M059J (cell line): ENCODE results near the gene SCYL1. TPM values are rescaled to one million over a fixed set of nuclear protein-coding genes. Genes with fewer than 3 reads are reported as not detected.

Experiments
- DNase-seq: peaks from one replicate; pipeline ENCODE4 v3.0.0-alpha.2; 2012; ENCODE audit warnings: low read depth
- total RNA-seq: library from RNA; depleted of rRNA; stranded (reverse); fragments of >200 nt; shearing (Covaris generic); gene quantifications from 2 replicates; pipeline ENCODE4 v1.2.3, GENCODE V29; 2014; rRNA removed

SCYL1 gene
- 59.7 and 96.5 TPM in 2 replicates for total RNA-seq

DNA sequence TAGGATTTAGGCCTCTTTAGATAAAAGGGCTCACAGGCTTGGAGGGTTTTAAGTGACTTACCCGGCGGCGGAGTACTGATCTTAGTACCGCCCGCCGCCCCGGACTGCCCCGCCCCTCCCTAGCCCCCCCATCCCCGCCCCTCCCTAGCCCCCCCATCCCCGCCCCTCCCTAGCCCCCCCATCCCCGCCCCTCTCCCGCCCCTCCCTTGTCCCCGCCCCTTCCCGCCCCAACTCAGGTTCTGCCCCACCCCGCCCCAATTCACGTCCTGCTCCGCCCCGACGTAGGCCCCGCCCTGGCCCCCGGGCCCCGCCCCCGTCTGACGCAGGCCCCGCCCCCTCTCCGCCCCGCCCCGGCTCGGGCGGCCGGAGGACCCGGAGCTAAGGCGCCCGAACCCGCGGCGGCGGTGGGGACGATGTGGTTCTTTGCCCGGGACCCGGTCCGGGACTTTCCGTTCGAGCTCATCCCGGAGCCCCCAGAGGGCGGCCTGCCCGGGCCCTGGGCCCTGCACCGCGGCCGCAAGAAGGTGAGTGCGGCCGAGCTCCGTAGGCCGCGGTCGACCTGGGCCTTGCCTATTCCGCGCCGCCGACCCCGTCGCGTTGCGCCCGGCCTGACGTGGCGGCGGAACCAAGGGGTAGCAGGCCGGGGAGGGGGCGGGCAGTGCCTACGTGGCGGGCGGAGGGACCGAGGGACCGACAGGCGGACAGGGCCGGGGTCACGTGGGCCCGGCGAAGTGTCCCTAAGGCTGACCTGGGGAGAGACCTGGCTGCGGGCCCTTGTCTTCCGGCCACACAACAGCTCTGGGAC, at the start of gene SCYL1:
Gene SCYL1, plus strand, starts transcription at position 343 of the 805 bp plus-strand sequence. Its CDS starts 71 bp downstream, at position 414.
- DNase-seq, result peak; percentile 48

DNA sequence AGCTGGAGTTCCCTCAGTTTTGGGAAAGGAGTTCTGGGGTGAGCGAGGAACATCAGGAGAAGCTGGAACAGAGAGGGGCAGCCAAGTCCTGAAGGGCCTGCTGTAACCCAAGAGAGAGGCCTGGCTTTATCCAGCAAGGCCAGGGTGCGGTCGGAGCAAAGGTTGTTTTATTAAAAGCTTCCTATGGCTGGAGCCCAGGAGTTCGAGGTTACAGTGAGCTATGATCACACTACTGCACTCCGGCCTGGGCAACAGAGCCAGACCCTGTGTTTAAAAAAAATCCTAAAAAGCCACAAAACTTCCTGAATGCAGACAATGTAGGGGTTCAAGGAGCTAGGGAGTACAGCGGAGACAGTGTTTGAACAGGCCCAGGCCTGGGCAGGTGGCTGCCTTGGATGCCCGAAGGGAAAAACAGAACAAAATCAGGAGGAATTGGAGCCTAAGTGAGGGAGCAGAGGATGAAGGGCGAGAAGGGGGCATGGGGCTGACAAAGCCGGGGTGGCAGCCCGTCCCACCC, 48.2 kb upstream of the SCYL1 start:
- DNase-seq, result no peak

DNA sequence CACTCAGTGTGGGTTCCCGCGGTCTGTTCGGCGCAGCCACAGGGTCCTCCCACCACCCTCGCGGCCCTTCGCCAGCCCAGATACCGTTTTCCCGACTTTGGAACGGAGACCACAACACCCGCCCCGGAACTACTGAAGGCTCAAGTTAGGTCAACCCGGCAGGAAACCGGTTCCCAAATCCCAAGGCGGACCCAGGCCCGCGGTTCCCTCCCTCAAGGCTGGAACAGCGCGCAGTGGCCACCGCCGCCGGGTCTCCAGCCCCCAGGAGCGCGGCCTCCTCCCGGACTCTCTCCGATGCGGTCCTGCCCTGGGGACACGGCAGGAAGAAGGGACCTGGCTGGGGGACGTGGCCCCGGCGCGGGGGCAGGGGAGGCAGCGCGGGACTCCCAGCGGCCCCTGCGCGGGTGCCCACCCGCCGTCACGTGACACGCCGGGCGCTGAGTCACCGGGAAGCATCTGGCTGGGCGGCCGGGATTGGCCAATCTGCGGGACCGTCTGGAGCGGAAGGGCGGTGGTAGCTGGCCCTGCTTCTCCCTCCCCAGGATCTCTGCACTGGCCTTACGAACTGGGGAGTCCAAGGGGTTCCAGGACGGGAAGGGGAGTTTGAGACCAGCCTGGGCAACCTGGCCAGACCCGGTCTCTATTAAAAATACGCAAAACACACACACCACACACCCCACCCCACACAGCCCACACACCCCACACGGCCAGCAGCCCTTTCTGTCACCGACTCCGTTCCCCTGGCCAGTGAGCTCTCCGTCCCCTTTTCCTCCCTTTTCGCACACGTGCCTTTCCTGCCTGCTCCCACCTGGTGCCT, 47.5 kb upstream of the SCYL1 start:
- peak; percentile 96 for DNase-seq

DNA sequence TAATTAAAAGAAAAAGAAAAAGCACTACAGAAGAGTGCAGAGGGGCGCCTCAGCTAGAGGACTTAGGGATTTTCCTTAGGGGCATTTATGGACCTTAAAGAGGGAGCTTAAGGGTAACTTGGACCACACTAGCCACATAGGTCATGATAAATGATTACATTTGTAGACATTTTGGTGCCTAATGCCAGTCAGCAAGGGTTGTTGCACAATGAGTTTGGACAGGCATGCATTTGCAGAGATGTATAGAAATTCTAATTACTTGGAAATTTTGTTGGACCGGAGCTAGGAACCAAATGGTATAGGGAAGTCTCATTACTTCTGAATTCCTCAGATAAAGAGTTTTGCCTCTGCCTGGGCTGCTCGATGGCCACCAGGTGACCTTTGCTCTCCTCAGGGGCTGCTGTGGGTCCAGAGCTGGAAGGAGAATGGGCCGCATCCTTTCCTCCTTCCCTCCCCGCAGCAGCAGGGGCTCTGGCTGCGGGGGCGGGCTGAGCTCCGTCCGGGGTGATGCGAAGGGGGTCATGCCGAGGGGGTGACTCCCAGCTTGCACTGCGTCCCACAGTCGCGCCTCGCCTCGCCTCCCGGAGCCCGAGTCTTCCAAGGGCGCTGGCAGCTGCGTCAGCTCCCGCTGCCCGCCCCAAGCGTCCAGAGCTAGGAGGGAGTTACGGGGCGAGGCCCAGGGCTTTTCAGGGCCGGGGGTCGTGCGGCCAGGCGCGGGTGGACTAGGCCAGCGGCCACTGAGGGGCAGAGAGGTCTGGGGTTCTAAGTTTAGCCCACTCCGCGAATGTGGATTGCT, 46.3 kb upstream of the SCYL1 start:
- DNase-seq, result peak; percentile 22

DNA sequence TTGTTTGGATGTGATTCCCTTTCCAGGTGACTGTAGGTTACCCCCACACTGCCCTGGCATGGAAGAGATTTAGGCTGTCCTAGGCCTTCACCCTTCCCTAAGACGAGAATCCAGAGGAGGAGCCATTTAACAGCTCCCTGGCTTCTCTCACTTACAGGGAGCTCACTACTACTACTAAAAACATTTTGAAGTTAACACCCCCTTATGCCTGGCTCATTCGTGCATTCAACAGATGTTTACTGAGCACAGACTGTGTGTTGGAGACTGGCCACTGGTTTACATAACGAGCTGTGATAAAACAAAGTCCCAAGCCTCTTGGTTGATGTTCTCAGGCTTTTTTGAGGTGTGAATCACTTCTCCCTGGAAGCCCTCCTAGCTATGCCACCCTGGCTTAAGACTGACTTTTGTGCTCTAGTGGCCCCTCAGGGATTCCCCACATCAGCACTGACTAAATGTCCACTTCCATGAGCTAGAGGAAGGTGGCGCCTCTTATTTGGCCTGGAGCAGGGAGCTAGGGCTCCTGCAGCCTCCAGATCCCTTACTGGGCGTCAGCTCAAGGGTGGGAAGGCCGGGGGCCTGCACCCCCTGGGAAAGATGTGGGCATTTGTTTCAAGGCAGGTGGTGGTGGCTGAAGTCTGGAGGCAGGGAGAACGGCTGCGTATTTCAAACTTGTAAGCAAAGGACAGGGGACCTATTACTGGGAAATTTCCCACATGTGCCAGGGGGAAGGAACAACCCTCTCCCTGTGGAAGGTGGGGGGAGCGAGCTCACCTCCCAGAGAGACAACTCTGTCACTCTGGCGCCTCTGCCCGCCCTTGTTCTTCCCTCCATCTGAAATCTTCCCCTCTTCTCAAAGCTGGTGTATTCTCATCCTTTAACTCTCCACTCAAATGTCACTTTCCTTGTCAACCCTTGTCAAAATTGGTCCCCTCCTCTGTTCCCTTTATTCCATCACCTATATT, 45.4 kb upstream of the SCYL1 start:
- peak; percentile 88 for DNase-seq

DNA sequence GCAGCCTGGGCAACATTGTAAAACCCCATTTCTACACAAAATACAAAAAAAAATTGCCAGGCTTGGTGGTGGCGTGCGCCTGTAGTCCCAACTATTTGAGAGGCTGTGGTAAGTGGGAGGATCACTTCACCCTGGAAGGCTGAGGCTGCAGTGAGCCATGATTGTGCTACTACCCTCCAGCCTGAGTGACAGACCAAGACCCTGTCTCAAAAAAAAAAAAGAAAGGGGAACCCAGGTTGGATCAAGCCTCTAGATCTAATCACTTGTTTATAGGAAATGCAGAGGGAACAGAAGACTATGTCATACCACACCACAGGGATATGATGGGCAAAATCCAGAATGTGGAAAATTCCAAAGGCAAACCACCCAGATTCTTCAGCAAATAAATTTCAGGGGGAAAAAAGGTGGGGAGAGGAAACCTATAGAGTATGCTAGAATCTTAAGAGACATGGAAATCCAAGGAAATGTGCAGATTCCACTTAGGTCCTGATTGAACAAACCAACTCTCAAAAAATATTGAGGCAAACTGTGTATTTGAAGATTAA, 42.5 kb upstream of the SCYL1 start:
- peak; percentile 75 for DNase-seq

DNA sequence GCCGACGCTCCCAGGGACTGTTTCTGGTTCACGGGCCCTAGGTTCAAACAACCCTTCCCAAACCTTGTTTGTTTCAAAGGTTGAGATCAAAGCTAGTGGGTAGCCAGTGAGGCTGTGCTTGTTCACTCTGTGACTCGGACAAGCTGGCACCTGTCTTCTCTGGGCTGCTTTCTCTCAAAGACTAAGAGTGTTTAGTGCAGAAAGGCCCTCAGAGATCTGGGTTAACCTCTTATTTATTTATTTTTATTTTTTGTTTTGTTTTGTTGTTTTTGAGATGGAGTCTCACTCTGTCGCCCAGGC, 39.0 kb upstream of the SCYL1 start:
- DNase-seq, result peak; percentile 54

DNA sequence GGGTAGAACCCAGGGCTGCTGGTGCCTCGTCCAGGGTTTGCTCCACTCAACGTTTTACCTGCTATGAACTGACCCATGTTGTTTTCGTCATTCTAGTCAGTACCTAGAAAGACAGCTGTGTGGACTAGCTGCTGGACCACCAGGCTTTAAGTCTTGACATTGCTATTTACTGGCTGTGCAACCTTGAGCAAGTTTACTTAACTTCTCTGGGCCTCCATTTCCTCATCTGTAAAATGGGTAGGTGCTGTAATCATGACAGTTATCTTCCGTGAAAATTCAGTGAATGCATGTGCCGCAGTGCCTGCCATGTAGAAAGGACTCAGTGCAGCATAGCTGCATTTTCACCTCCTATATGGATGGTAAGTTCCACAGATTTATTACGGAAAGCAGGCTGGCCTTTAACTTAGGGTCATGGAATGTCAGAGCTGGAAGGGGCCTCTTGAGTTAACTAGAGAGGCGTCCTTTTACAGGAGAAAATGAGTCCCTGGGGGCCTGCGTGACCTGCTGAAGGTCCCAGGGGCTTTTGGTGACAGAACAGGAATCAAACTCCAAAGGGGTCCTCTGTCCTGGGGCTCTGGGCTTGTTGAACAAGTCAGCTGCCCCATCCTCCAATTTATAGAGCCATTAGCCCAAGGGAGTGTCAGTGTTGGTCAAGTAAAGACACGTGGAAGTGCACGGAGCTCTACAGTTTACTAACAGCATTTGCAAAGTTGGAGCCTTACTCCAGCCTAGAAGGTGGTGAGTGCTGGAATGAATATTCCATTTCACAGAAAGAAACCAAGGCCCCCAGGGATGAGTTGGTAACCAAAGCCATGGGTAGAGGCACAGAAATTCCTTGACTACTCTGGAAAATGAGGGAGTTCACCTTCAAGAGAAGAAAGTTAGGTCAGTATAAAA, 38.1 kb upstream of the SCYL1 start:
- DNase-seq, result no peak

DNA sequence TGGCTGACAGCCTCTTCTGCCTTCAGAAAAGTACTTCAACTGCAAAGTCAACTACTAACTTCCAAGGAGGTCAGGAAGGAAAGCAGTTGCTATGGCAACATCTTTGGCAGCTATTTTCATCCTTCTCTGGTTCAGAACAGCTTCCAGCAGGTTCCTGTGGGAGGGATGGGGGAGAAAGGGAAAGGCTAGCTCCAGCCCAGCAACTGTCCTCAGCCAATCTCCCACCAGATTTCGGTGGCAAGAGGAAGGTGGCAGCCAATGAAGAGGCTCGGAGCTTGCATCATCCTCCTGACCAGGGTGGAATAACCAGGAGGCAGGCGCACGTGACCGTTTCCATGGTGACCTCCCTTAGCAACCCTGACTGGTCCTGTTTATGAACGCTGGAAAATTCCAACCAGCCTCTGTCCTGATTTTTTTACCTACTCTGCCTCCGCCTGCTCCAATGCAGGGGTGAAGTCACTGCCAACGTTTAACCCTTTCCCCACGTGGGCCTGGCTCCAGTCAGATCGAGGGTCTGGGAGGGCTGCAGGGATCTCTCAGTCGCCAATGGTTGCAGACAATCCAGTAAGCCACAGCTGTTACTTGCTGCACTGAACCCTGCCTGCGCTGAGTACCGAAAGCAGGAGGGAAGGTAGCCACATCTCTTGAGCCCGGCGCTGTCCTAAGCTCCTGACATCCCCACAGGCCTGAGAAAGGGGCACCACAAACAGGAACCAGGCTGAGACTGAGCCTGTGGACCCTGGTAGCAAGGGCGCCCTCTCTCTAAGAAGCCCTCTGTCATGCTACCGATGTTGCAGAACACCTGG, 37.2 kb upstream of the SCYL1 start:
- peak; percentile 100 for DNase-seq

DNA sequence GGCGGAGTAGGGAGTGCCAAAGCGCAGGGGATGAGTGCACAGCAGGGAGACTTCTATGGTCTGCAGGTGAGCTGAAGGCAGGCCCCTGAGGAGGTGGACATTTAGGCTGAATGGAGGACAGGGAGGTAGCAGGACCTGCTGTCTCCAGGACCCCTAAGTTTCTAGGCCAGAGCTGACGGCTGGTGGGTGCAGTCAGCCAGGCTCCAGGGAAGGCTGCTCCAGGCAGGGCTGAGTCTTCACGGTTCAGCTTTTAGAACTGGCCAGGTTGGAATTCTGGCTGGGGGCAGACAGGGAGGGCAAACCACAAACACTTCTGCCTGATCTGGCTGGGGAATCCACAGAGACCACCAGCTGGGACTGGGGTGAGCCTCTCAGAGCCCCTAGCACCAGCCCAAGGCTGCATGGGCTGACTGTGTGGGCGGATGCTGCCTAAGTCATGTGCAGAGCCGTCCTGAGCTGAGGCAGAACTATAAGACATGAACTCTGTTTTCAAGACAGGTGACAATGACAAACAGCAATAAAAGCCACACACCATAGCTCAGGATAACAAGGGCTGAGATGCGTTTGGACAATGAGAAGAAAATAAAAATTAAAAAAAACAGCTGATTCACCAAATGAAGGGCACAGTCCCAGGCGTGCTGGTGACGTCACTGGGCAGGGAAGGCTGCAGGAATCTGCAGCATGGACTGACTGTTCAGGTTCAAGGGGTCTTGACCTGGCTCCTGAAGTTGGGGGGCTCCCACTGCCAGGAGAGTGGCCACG, 36.4 kb upstream of the SCYL1 start:
- DNase-seq, result peak; percentile 85

DNA sequence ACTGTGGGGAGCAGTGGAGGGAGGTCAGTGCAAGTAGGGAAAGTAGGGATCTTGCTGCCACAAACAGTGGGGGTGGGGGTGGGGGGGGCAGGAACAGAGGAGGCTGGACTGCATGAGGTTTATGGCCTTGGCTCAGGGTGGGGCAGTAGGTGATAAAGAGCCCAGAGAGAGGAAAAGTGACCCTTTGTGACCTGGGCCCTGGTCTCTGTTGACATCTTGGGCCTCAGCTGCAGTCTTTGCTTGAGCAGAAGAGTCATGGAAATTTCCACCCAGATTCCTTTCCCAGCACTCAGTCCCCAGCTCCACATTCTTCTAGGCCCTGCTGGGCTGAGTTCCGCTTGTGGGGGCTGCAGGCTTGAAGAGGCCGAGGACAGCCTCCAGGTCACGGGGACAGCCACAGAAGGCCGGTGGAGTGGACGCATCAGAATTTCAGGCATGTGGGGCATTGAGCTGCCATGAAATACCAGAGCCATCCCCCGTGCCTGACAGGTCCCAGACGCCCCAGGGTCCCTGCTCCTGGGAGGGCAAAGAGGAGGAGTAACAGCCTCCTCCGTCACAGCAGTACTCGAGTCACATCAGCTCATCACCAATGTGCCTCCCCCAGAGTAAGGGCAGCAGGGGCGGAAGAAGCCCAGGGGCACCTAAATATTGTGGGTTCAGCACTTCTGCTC, 35.7 kb upstream of the SCYL1 start:
- DNase-seq, result peak; percentile 97

DNA sequence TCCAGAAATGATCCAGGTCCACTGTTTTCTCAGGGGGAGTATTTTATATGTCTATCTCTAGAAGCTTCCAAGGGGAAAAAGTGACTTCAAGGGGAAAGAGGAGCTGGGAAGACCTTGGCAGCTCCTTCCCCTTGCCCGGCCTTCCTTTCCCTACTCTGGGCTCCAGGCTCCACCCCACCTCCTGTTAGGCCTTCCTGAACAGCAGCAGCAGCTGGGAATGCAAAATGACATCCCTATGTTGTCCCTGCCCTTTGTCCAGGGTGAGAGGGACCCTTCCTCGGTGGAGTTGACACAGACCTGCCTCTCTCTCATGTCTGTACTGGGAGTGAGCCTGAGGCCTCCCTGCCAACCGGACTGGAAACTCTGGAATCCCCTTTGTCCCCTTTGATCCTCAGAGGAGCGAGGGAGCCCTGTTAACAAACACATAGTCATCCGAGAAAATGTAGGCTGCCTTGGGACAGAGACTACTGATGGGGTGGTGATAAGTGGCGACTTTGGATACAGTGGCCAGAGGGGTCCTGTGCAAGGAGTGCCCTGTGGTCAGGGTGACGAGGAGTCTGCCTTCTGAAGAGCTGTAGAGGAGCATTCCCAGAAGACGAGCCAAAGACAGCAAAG, 35.1 kb upstream of the SCYL1 start:
- peak; percentile 50 for DNase-seq

DNA sequence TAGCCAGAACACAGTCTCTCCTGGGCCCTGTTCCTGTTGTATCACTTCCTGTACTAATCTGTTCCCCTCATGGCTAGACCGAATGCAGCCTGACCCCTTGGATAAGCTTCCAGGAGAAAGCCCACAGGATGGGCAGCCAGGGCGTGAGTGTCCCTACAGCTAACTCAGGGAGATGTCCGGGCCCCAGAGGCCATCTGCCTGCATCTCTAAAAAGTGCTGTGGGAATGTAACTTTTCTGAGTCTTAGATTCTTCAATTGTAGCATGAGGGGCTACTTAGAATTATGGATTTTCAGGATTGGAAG, 33.8 kb upstream of the SCYL1 start:
- DNase-seq, result no peak

DNA sequence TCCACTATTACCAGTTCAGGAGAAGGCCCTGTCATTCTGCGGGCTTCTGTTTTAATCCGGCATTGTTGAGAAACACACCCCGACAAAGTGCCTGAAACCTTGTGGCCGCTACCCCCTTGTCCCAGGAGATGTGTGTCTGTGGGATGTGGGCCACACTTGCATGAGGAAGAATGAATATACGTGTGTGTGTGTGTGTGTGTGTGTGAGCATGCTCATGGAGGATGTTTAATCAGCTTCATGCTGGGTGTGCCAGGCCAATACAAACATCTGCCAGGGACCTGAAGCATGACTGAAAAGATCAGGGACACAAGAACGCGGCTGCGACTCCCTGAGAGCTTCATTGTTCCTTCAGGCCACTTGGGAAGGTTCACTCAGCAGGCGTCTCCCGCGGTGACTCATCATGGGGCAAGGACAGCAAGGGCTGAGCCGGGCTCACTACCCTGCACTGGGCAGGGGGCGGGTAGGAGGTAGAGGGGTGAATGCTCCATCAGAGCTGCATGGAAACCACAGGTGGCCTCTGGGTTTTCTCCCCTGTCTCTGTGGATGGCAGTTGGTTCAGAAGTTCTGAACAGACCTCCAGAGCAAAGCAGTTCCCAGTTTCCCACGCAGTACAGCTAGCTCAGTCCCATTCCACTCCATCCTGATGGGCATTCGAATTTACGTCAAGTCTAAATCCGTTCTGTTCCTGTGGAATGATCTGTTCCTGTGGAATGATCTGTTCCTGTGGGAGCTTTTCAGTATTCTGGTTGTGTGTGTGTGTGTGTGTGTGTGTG, 33.1 kb upstream of the SCYL1 start:
- DNase-seq, result peak; percentile 98

DNA sequence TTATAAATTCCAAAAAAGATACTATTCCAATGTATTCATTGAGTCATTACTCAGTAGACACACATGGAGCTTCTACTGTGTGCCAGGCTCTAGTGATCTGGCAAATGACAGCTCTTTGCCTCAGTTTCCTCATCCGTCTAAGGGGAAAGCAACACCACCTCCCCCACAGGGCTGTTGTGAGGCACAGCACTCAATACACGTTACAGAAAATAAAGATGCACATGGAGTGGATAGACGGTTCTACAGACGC, 32.6 kb upstream of the SCYL1 start:
- no peak for DNase-seq

DNA sequence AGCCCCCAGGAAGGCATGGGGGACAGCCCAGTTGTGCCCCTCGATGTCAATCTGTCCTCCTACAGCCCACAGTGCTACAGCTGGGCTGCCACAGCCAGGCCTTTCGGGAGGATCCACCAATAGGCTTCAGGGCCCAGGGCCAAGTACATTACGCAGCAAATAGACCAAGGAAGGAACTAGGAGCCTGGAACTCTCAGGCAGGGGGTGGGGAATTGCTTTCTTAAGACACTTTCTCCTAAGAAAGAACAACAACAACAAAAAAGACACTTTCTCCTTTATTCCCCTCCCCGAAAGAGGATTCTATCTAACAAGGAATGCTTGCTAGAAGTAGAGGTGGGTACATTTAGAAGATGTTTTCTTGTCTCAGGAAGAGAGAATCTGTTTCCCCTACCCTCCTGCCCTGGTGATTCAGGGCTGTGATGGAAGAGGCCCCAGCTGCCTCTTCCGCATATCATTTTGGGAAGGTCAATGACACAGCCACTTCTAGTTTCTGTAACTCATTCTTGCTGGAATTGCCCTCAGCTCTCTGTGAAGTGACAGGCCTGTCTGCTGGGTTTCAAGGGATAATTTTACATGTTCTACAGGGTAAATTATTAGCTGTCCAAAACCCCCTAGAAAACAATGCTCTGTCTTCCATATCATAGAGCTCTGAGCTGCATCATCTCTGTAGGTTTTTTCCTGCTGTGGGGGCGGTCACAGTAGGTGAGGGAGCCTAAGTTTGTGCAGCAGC, 32.1 kb upstream of the SCYL1 start:
- peak; percentile 91 for DNase-seq
